GM12873 (cell line): ENCODE results near the gene ZNRF1.

Experiments used
- TF ChIP-seq, protein P1 (sequence below): IDR thresholded peaks from 2 replicates; pipeline ENCODE4 v1.5.1; 2012; ENCODE audit warnings: low read depth, mild to moderate bottlenecking, moderate library complexity, low read length, control low read depth; ENCODE audit not compliant: insufficient read depth; ENCODE audit errors: missing control alignments

The ZNRF1 gene

DNA sequence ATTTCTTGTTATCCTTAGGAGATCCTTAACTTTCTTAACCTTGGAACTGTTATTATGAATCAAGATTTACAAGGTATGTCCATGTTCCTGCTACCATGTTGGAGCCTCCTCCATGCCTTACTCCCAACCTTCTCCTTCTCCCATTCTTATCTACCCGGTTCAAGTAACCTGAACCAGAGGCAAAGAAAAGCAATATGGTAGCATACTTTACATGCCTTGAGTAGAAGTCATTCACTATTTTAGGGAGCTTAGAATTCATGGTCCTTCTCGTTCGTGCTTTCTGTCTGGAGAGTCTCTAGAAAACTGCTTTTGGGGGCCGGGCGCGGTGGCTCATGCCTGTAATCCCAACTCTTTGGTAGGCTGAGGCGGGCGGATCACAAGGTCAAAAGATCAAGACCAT is 80.1 kb downstream of the ZNRF1 start:
- TF ChIP-seq, protein P1, sequence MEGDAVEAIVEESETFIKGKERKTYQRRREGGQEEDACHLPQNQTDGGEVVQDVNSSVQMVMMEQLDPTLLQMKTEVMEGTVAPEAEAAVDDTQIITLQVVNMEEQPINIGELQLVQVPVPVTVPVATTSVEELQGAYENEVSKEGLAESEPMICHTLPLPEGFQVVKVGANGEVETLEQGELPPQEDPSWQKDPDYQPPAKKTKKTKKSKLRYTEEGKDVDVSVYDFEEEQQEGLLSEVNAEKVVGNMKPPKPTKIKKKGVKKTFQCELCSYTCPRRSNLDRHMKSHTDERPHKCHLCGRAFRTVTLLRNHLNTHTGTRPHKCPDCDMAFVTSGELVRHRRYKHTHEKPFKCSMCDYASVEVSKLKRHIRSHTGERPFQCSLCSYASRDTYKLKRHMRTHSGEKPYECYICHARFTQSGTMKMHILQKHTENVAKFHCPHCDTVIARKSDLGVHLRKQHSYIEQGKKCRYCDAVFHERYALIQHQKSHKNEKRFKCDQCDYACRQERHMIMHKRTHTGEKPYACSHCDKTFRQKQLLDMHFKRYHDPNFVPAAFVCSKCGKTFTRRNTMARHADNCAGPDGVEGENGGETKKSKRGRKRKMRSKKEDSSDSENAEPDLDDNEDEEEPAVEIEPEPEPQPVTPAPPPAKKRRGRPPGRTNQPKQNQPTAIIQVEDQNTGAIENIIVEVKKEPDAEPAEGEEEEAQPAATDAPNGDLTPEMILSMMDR: no peak

DNA sequence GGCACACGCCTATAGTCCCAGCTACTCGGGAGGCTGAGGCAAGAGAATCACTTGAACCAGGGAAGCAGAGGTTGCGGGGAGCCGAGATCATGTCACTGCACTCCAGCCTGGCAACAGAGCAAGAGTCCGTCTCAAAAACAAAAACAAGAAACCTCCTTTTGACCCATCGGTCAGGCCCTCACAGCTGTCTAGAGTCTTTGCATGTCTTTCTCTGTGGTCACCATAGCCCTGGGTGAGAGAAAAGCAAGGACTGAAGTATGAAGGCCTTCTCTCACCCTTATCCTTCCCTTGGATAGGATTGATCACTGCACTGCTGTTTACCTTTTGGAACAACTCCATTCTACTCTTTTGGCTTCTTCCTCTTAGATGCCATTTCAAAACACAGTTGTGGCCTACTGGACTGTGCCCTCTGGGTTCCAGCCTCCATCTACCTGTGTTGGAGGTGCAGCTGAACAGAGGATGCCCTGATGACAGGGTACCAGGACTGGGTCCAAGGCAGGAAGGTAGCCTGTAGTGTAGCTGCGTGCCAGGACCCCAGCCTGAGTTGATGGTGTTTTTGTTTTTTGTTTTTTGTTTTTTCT is 80.6 kb downstream of the ZNRF1 start:
- TF ChIP-seq, protein P1: no peak

DNA sequence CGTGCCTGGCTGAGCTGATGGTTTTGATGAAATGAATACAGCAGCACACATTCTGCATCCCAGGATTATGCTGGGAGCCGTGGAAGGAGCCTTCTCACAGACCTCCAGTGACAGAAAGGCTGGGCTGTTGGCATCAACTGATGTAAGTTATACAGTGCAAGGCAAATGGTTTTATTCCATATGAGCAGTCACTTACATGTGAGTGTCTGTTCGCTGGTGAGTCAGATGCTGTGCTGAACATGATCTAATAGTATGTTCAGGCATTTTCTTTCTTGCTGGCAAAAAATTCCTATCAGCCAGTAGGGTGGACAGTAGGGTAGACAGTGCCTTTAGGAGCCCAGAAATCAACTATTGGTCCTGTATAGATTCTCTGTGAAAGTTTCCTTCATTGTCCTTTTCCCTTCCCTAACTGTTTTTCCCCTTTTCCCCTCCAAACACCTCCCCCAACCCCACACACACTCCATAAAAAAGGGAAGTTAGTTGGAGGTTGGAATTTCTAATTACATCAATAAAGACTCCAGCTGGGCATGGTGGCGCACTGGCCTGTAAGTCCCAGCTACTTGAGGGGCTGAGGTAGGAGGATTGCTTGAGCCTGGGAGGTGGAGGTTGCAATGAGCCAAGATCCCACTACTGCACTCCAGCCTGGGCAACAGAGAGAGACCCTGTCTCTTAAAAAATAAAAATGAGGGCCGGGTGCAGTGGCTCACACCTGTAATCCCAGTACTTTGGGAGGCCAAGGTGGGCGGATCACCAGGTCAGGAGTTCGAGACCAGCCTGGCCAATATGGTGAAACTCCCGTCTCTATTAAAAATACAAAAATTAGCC is 81.6 kb downstream of the ZNRF1 start:
- TF ChIP-seq, protein P1: no peak

DNA sequence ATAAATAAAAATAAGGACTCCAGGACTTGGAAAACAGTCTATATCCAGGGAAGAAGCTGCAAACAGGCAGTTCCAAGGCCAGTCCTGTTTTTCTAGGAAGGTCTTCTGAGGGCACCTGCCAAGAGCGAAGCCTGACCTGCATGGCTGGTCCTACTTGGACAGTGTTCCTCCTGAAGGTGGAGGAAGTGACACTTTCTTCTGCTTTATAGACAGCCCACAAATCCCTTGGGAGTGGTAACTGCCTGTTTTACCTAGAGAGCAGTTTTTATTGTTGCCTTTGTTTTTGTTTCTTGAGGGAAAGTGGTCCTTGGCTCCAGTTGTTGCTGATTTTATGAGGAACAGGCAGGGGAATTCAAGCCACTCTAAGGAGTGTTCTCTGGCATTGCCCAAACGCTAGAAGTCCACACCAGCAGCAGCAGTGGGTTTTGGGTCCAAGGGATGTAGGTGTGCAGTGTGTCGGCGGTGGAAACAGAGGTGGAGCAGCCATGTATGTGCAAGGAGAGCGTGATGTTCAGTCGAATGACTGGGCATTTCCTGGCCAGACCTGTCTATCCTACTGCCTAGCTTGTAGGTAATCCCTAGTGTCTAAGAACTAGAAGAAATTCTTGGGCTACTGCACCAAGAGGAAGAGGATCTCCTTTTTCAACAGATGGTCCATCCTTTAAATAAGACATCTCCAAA is 82.5 kb downstream of the ZNRF1 start:
- TF ChIP-seq, protein P1: no peak

DNA sequence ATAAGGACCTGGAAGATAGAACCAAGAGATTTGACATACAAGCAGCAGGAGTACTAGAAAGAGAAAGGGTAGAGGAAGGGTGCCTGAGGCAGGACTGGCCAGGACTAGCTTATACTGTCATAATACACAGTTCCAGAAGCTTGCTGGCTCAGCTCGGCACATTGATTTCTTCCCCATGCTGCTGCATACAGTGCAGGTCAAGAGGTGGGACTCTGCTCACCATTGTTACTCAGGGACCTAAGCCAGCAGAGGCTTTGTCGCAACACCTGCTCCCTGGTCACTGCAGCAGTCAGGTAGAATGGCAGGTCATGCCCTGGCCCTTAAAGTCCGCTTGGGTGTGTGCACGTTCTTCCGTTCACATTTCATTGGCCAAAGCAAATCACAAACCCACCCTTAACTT is 85.0 kb downstream of the ZNRF1 start:
- TF ChIP-seq, protein P1: no peak

DNA sequence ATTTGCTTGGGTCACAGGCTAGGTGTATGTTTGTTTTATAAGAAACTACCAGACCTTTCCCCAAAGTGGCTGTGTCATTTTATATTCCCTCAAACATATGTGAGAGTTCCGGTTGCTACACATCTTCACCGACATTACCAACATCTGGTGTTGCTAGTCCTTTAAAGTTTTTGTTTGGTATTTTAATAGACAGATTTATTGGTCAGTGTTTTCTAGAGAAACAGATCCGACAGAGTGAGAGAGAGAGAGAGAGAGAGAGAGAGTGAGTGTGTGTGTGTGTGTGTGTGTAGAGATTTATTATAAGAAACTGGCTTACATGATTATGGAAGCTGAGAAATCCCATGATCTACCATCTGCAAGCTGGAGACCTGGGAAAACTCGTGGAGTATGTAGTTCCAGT is 86.7 kb downstream of the ZNRF1 start:
- TF ChIP-seq, protein P1: no peak

DNA sequence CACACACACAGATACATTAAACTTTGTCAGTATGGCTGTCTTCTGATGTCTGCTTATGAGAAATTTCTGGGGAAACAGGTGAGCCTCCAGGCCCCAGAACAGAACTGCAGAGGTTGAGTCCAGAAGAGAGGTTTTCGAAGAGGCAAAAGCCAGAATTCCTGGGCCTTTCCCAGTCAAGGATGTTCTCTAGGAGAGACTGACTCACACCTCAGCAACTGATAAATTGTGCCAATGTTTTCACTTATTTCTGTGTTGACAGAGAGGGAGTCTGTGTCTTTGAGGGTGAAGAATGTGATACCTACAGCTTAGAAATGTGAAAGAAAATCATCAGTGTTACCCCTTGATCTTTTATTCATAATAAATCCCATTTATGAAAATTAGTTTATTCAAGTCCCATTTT is 87.5 kb downstream of the ZNRF1 start:
- TF ChIP-seq, protein P1: no peak
